Measurements from ENCODE around the gene SMG6.

DNA sequence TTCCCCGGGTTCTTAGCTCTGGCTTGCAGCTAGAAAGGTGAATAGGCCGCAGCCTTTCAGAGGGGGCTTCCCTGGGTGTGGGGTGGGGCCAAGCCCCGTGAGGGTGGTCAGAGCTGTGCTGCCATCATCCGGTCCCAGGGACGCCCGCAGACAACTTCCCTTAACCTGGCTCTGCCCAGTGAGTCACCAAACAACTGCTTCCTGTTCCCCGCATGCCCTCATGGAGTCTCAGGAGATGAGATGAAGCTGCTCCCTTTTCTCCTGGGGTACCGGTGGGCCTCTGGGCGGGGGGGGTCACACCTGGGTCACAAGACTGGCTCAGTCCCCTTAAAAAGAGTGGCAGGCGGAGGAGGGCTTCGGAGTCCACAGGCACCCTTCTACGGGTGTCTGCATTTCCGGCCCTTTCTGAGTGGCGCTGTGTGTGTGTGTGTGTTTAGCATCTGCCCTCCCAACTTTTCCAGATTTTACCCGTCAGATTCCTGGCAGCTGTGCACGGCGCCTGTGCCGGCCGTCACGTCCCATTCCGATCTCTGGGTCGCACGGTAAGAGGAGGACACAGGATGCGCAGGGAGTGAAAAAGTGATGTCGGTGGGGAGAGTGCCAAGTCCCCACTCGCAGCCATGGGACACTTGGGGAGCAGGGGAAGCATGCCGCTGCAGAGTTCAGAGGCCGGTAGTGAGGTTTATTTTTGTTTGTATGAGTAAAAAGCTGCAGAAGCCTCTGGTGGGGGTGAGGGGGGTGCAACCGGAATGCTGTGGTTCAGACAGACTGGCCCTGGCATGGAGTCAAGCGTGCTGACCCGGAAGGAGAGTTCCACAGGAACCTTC, 231.9 kb downstream of the SMG6 start:
- no peak for TF ChIP-seq EZH2 (IDR thresholded peaks at IDR 0.05; ENCODE audit: insufficient read depth, poor library complexity, severe bottlenecking)
- TF ChIP-seq EZH2phosphoT487 (IDR thresholded peaks at IDR 0.05; ENCODE audit: insufficient read depth, low read depth) = no peak
